Measurements from ENCODE around the gene SYCP2. TPM values are rescaled to one million over a fixed set of nuclear protein-coding genes. Genes with fewer than 3 reads are reported as not detected.

SYCP2 gene
- total and polyA plus RNA-seq, 2 of the 8 experiments (the other 6 are each of a cell fraction or from before 2014, with no cell fraction given): 0.02 to 0.50 TPM

DNA sequence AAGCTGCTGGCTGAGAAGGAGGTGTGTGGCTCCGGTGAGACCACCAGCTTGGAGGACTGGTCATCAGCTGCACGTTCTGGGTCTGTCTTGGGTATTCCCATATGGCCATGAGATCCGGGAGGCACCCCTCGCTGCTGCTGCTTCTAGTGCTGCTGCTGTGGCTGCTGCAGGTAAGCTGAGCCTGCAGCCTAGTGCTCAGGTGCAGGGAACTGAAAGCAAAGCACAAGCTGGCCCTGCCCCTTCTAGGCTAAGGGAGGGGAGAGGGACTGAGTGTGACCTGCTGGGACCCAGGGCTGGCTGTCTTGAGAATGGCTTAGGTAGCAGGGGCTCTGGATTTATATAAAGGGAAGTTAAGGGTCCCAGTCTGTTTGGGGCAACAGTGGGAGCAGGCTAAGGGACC, 25.2 kb upstream of the SYCP2 start:
- H3K56ac ChIP-seq (replicated peaks; ENCODE audit: insufficient read length, low read depth, low read length): no peak overlapping the region
- no peak overlapping the region for H3K14ac ChIP-seq (ENCODE audit: insufficient read length)
- no peak overlapping the region for H3K18ac ChIP-seq (ENCODE audit: extremely low read depth, low read length)
- H4K5ac ChIP-seq (ENCODE audit: insufficient read length, low read depth, low read length): no peak overlapping the region
- no peak for DNase-seq (ENCODE audit: low read depth in 1 of 2, low spot score in 2 of 2)
- H3K23me2 ChIP-seq (ENCODE audit: low read depth, low read length): no peaks in the 10 kb centered on the region
- CTCF ChIA-PET (ENCODE audit: partially characterized antibody): interaction anchor here (0.6 to 1.5 kb wide), 7 partner anchors 9 to 945 kb away, joined by 3 to 5 read pairs (median 4); partner anchors contain the start of gene SYCP2
- no peak overlapping the region for H2BK120ac ChIP-seq (replicated peaks; ENCODE audit: low read depth, low read length)
- H4K91ac ChIP-seq (replicated peaks; ENCODE audit: insufficient read length, low read length): no peak overlapping the region
- no peaks in the 10 kb centered on the region; a peak in 2 of 7 replicates for H3K27me3 ChIP-seq (replicated peaks in 1 of 4; ENCODE audit: control insufficient read depth in 3 of 4, extremely low read depth in 1 of 4, insufficient read depth in 3 of 4, low read length in 3 of 4)
- H3K9ac ChIP-seq (replicated peaks in 1 of 4; ENCODE audit: extremely low read depth in 1 of 4, low read depth in 3 of 4, low read length in 3 of 4): no peak overlapping the region
- H2BK20ac ChIP-seq (ENCODE audit: low read length): no peak overlapping the region
- H3K27ac ChIP-seq (ENCODE audit: low read depth, low read length): no peak overlapping the region
- no peak overlapping the region for H2AK5ac ChIP-seq (ENCODE audit: low read depth, low read length)
- no peaks in the 10 kb centered on the region for H3K36me3 ChIP-seq (ENCODE audit: control insufficient read depth in 2 of 4, insufficient read depth in 4 of 4, low read length in 3 of 4)
- no peak overlapping the region for H3K4ac ChIP-seq (replicated peaks; ENCODE audit: insufficient read length, low read depth, low read length)
- no peak overlapping the region for H2BK15ac ChIP-seq (ENCODE audit: low read length)
- no peak overlapping the region for H2BK12ac ChIP-seq (ENCODE audit: low read depth, low read length)
- no peak overlapping the region for H4K8ac ChIP-seq (ENCODE audit: extremely low read depth, insufficient read depth, low read length)
- no peak overlapping the region for H3K23ac ChIP-seq (ENCODE audit: insufficient read length)
- no peaks in the 10 kb centered on the region for H3K79me1 ChIP-seq (ENCODE audit: low read depth, low read length)
- H3K79me2 ChIP-seq (ENCODE audit: control insufficient read depth in 1 of 2, insufficient read depth in 2 of 2, low read length in 2 of 2): no peaks in the 10 kb centered on the region
- H3K9me3 ChIP-seq (ENCODE audit: insufficient read depth in 2 of 2, low read depth in 1 of 2, low read length in 1 of 2): no peaks in the 10 kb centered on the region
- WGBS, 2 experiments (ENCODE audit: extremely low coverage in 1 of 2, insufficient coverage in 1 of 2, insufficient read length in 1 of 2, insufficient replicate concordance in 2 of 2, low coverage in 1 of 2, low lambda C conversion rate in 2 of 2, missing lambda C conversion rate in 1 of 2): 79% methylated on average over 4 of the region's 4 CpGs; no CpG with 5 or more reads in 1 of the 2 experiments
- no peak overlapping the region for H2BK5ac ChIP-seq (ENCODE audit: low read depth, low read length)
- POLR2A ChIA-PET (ENCODE audit: partially characterized antibody): interaction anchor here (0.6 to 0.9 kb wide), 3 partner anchors 19 to 153 kb away, joined by 3 to 5 read pairs (median 3); partner anchors contain the start of genes FAM217B and PPP1R3D
- H4K20me1 ChIP-seq (replicated peaks in 1 of 2; ENCODE audit: control insufficient read depth in 1 of 2, insufficient read depth in 2 of 2, low read length in 2 of 2): no peaks in the 10 kb centered on the region
- H3K4me1 ChIP-seq (replicated peaks in 1 of 4; ENCODE audit: control insufficient read depth in 3 of 4, insufficient read depth in 4 of 4, low read length in 3 of 4): 0 out of 7 replicates have a peak, but pooled peaks cover 0 to 2% (median 0%) of the 10 kb centered on the region in 4 experiments
- peak overlapping the region; percentile 81; the same call in 1 of the 2 replicates for H2AFZ ChIP-seq (ENCODE audit: low read length)
- H3K4me2 ChIP-seq (ENCODE audit: insufficient read depth in 1 of 2, low read depth in 2 of 2, low read length in 2 of 2): no peak overlapping the region
- FAIRE-seq: no peak
- no peak overlapping the region for H3K4me3 ChIP-seq (ENCODE audit: extremely low read depth in 1 of 4, insufficient read depth in 2 of 4, low read depth in 3 of 4, low read length in 4 of 4)
- no peak for TF ChIP-seq PHF8 (conservative IDR thresholded peaks at IDR 0.05; ENCODE audit: low read depth, low read length)
- TF ChIP-seq YY1 (IDR thresholded peaks at IDR 0.05; ENCODE audit: low read depth, low read length): no peak
- no peak for TF ChIP-seq RXRA (IDR thresholded peaks at IDR 0.05; ENCODE audit: insufficient read depth, low read depth, low read length)
- no peak for TF ChIP-seq SP4 (IDR thresholded peaks at IDR 0.05; ENCODE audit: low read length)
- TF ChIP-seq, protein P1, sequence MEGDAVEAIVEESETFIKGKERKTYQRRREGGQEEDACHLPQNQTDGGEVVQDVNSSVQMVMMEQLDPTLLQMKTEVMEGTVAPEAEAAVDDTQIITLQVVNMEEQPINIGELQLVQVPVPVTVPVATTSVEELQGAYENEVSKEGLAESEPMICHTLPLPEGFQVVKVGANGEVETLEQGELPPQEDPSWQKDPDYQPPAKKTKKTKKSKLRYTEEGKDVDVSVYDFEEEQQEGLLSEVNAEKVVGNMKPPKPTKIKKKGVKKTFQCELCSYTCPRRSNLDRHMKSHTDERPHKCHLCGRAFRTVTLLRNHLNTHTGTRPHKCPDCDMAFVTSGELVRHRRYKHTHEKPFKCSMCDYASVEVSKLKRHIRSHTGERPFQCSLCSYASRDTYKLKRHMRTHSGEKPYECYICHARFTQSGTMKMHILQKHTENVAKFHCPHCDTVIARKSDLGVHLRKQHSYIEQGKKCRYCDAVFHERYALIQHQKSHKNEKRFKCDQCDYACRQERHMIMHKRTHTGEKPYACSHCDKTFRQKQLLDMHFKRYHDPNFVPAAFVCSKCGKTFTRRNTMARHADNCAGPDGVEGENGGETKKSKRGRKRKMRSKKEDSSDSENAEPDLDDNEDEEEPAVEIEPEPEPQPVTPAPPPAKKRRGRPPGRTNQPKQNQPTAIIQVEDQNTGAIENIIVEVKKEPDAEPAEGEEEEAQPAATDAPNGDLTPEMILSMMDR (IDR thresholded peaks at IDR 0.05; ENCODE audit: control extremely low read depth in 1 of 3, insufficient read depth in 1 of 3, low read depth in 1 of 3, low read length in 3 of 3): no peak
- no peak for TF ChIP-seq TAF7 (optimal IDR thresholded peaks at IDR 0.05; ENCODE audit: borderline replicate concordance, low read depth, low read length)
- no peak for TF ChIP-seq RAD21 (IDR thresholded peaks at IDR 0.05 in 1 of 2, conservative IDR thresholded peaks at IDR 0.05 in 1 of 2; ENCODE audit: low read depth in 2 of 2, low read length in 2 of 2)
- no peak for TF ChIP-seq MAFK (IDR thresholded peaks at IDR 0.05; ENCODE audit: low read depth, low read length)
- TF ChIP-seq FOSL1 (IDR thresholded peaks at IDR 0.05; ENCODE audit: insufficient read depth, low read depth, low read length): no peak
- TF ChIP-seq CEBPB (IDR thresholded peaks at IDR 0.05; ENCODE audit: low read depth, low read length): no peak
- TF ChIP-seq HDAC2 (IDR thresholded peaks at IDR 0.05; ENCODE audit: borderline replicate concordance in 1 of 2, low read depth in 2 of 2, low read length in 2 of 2): no peak

All from H1 (cell line).